NCI-H1048 (cell line): ENCODE data around the gene OR5D16.
"Not testable (repeated sequence)": the region's sequence is repeated elsewhere in the genome, so short reads cannot be mapped to it uniquely, and the experiment has no call there.

Experiments used
- DNase-seq: peaks from one replicate; lab custom pipeline; 2025; lab: John Stamatoyannopoulos, UW

Gene OR5D16

DNA sequence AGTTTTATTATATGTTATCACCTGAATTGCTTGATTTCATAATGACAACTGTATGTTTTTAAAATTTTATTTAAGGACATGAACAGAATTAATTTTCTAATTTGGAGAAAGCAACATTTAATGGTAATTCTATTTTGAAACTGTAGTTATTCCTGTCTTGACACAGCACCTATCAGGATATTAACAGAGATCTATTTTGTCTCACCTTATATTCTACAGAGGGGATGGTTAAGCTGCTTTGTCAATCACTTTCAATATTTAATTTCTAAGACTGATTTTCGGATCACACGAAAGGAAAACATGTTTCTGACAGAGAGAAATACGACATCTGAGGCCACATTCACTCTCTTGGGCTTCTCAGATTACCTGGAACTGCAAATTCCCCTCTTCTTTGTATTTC lies at the start of gene OR5D16:
Gene OR5D16 (plus strand): TSS at position 301 of the 400 bp plus-strand sequence. CDS start 0 bp downstream, at position 301.
- DNase-seq, result no peak

DNA sequence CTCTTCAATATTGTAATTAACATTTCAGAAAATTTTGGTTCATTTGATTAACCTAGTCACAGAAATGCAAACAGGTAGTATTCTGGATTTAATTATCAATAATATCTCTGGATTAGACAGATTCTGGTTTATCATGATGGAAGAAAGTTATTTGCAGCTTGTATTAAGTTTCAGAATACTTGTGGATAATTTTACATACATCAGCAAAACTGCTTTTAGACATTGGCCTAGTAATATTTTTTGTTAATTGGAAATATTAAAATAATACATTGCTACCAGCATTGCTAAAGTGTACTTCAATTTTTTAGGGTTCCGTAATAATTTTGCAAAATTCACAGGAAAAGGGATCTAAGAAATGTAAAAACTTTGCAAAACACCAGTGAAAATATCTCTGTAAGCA lies 46.9 kb upstream of the OR5D16 start:
- no peak for DNase-seq

DNA sequence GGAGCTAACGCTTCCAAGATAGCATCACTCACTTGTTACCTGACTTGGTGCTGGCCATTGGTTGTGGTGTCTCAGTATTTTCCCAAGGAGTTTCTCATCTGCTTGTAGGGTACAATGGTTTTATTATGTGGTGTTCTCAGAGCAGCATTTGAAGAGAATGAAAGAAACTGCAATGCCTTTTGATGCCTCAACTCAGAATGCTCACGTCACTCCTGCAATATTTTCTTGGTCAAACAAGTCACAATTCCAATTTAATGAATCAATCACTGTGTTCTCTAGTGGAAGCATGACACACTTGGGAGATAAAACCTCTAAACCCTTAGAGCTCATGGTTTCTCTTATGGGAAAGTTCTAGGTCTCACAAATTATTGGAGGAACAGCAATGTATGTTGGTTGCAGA lies 45.2 kb upstream of the OR5D16 start:
- DNase-seq, result no peak

DNA sequence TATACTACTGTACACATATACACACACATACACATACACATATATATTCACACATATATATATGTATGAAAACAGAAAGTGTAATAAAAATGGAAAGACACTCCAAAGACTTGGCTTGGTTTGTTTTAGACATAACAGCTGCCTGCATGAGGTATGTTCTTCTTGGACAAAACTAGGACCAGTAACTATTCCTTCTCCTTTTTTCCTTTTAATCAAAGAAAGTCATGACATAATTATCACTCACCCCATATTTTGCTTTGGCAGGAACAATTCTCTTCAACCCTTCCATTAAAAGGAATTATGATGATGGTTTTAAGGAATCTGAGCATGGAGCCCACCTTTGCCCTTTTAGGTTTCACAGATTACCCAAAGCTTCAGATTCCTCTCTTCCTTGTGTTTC lies 43.3 kb upstream of the OR5D16 start, which contains the start of gene OR5D14:
Gene OR5D14 (plus strand): TSS at position 301 of the 400 bp plus-strand sequence. CDS start 0 bp downstream, at position 301.
- DNase-seq, result no peak

DNA sequence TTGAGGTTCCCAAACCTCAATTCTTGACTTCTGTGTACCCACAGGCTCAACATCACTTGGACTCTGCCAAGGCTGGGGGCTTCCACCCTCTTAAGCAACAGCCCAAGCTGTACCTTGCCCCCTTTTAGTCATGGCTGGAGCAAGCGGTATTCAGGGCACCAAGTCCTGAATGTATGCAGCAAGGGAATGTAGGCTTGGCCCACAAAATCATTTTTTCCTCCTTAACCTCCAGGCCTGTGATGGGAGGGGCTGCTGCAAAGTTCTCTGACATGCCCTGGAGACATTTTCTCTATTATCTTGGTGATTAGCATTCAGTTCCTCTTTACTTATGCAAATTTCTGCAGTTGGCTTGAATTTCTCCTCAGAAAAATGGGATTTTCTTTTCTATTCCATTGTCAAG lies 32.3 kb upstream of the OR5D16 start:
- no peak for DNase-seq

DNA sequence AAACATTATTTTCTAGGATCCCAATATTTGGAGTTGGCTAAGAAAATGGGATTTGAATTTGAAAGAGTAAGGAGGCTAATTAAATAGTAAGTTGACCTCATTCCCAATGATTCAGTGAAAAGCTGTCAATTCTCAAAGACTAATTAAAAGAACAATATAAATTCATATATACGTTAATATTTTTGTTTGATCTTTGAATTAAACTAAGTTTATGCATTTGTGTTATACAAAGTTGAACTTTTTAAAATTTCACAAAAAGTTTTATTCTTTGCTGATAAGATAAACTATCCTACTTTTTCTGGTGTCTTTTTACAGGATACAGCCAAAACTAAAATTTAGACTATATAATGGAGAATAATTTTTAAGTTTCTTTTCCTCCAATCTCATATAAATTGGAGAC lies 27.5 kb upstream of the OR5D16 start, which contains the start of gene OR5L1:
Gene OR5L1 (plus strand): TSS at position 301 of the 400 bp plus-strand sequence. CDS start 100 bp downstream, outside the sequence.
- no peak for DNase-seq

DNA sequence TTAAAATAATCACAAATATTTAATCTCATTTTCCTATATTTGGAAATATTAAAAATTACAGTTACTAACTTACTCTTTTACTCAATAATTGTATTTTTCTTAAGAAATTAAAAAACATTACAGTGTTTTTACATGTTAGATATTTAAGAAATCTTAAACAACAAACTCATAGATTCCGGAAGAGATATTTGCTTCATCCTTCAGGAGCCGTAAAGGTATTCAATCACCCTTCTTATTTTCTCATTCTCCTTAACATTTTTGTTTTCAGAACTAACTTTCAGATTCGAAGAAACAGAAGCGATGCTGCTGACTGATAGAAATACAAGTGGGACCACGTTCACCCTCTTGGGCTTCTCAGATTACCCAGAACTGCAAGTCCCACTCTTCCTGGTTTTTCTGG lies 19.2 kb upstream of the OR5D16 start, which contains the start of gene OR5D18:
Gene OR5D18 (plus strand): TSS at position 301 of the 400 bp plus-strand sequence. CDS start 0 bp downstream, at position 301.
- no peak for DNase-seq

DNA sequence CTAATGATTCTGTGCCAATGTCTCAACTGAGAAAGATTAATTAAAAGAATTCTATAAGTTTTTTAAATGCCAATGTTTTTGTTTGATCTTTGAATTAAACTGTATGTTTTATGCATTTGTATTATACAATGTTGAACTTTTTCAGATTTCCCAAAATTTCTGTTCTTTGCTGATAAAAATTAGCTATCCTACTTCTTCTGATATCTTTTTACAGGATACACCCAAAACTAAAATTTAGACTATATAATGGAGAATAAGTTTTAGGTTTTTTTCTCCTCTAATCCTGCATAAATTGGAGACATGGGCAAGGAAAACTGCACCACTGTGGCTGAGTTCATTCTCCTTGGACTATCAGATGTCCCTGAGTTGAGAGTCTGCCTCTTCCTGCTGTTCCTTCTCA lies 11.6 kb upstream of the OR5D16 start, which contains the start of gene OR5L2:
Gene OR5L2 (plus strand): TSS at position 301 of the 400 bp plus-strand sequence. CDS start 0 bp downstream, at position 301.
- DNase-seq, result no peak

DNA sequence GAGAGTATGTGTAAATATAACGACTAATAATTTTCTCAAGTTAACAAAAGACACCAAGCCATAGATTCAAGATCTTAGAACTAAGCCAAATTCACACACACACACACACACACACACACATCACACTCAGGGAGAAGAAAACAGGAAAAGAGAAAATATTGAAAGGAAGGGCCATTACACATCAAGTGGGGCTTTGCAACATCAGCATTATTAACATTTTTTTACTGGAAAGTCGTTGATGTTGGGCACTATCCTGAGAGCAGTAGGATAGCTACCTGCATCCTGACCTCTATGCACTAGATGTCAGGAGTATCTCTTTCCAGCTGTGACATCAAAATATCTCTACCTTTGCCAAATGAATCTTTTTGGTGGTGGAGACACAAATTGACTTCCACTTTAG lies 8.9 kb downstream of the OR5D16 start:
- no peak for DNase-seq

DNA sequence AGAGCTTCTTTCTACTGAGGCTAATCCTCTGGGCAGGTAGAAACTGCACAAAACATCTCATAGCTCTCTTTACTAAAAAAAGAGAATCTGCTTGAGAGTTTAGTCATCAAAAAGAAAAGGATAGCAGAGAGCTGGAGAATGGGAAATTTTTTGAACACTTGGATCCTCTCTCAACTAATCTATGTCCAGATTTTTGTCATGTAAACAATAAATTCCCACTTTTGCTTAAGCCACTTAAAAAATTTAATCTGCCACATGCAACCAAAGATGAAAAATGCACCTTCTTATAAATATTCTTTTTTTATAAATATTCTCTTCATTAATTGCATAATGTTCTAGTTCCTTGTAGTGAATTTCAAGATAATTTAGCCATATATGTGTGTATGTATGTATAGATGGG lies 10.5 kb downstream of the OR5D16 start:
- DNase-seq, result no peak

DNA sequence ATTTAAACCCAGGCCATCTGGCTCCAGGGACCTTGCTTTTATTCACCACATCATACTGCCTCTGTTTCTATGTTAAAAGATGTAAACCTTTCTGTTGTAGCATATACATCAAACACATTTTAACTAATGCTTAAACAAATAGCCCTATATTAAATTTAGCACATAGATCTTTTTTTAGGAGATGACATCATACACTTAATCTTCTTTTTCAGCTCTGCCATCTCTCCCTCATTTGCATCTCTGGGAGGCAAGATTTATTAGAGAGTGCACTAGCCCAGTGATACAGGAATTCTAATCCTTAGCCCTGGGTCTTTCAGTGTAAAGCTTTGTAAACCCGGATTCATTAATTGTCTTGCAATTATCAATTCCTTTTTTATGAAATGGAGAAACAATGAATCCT lies 13.6 kb downstream of the OR5D16 start:
- peak; percentile 14 for DNase-seq

DNA sequence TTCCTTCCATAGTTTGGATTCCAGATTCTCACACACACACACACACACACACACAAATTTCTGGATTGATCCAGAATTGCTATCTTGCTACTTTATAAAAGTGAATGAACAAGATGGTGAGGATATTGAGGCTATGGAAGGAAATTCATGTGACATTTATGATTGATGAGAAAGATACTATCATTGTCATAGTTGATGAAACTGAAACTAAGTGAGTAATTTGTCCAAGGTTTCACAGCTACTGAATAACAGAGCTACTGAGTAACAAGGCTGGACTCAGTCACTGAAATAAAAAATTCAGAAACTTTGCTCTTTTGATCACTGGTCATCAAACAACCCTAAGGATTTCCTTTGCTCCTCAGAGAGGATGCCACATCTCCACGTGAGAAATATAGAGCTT lies 16.2 kb downstream of the OR5D16 start:
- no peak for DNase-seq

DNA sequence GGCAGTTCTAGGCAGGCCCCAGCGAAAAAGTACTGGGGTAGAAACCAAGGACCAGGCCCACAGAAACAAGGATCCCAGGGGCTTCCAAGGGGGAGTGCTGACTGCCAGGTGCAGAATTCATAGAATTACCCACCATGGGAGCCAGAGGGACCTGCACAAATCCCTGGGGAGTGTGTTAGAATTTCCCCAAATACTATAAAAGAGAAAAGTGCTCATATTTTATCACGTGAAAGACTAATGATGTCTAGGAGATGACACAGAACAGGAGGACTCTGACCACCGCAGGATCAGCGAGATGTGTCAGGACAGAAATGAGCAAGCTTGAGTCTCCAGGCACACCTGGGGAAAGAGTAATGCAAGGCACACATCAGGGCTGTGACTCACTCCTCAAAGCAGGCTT lies 28.8 kb downstream of the OR5D16 start:
- DNase-seq, result not testable (repeated sequence)

DNA sequence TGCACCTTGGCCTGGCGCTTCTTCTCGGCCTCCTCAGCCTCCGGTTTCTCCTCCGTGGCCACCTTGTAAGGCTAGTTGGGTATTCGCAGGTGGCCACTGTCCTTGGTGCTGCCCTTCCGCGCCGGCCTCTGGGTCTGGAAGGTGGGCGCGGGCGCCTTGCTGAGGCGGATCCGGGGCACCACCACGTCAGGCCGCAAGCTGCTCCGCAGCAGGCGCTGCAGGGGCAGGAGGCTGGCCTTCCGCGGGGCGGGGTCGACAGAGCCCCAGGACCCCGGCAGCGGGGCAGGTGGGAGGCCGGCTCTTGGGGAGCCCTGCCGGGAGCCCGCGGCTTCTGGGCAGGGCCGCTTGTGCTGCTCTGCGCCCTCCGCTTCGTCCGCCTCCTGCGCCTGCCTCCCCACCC lies 34.2 kb downstream of the OR5D16 start:
- not testable (repeated sequence) for DNase-seq

DNA sequence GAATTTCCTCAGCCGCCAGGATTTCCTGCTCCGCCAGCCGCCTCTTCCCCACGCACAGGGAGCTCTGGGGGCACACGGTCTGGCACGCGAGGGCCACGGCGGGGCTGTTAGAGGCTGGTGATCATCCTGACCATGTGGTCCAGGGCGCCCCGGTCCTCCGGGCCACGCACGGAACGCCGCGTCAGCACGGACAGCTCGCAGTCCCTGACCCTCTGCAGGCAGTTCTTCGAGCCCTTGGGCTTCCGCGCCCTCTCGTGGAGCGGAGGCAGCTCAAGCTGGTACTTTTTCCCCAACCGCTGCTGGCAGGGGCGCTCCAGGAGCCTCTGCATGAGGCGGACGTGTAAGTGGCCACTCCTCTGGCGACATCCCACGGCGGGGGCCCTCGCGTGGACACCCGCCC lies 34.6 kb downstream of the OR5D16 start:
- not testable (repeated sequence) for DNase-seq

DNA sequence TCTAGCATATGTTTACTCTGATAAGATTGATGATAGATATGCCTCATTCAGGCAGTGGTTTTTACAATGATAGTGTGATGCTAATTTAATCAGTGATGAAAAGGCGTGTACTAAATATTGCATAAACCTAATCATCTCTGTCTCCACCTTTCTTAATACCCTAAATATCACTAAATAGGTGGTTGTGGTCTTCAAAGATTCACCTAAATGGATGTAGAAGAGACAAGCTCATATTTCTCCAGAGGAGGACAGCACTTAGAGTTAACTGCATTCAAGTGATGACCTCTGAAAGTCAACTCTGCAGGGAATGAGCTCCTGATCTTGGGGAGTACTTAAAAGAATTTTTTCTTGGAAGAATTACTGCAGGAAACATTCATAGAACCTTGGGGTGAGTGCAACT lies 44.4 kb downstream of the OR5D16 start, which contains the start of gene TRIM51:
Gene TRIM51 (plus strand): TSS at position 301 of the 400 bp plus-strand sequence. CDS start 2,132 bp downstream, outside the sequence.
- not testable (repeated sequence) for DNase-seq

DNA sequence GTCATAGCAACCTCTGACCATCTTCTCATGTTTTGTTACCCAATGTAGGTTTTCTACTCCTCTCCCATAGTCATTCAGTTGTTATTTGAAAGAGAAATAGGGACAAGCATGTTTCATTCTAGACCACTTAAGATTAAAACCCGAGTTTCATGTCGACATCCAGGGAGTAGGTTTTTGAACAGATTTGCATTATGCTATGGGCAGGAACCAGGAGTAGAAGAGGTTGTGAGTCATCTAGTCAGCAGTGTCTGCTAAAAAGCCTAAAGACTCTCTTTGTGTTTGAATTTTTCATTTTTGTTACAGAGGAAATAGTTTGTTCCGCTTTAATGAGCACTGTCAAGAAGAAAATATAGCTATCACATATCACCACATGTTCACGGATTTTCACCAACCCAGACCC lies 46.4 kb downstream of the OR5D16 start:
- DNase-seq, result not testable (repeated sequence)

DNA sequence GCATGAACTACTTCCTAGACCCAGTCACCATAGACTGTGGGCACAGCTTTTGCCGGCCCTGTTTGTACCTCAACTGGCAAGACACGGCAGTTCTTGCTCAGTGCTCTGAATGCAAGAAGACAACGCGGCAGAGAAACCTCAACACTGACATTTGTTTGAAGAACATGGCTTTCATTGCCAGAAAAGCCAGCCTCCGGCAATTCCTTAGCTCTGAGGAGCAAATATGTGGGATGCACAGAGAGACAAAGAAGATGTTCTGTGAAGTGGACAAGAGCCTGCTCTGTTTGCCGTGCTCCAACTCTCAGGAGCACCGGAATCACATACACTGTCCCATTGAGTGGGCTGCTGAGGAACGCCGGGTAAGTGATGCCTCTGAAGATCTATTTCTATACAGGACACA lies 46.9 kb downstream of the OR5D16 start:
- not testable (repeated sequence) for DNase-seq
